H9 (cell line): ENCODE data around the gene TRHDE. TPM values are rescaled to one million over a fixed set of nuclear protein-coding genes. Genes with fewer than 3 reads are reported as not detected.

Source experiments
- DNase-seq: peaks from one replicate; pipeline ENCODE4 v3.0.0-alpha.2; 2017
- H2AFZ ChIP-seq: one replicate; pipeline ENCODE4 v1.6.1; 2013; ENCODE audit warnings: mild to moderate bottlenecking, low read length, control low read depth, moderate library complexity
- H2AK5ac ChIP-seq: 2 replicates; pipeline ENCODE4 v1.6.1; 2013; ENCODE audit warnings: low read length, control low read depth, mixed read lengths; ENCODE audit not compliant: insufficient read length
- H2BK120ac ChIP-seq: one replicate; pipeline ENCODE4 v1.6.1; 2013; ENCODE audit warnings: low read depth, mild to moderate bottlenecking, low read length, control low read depth, inconsistent platforms; ENCODE audit not compliant: poor library complexity, severe bottlenecking
- H2BK12ac ChIP-seq: 2 replicates; pipeline ENCODE4 v1.6.1; 2013; ENCODE audit warnings: low read length, control low read depth, mixed read lengths, low read depth; ENCODE audit not compliant: insufficient read length
- H2BK15ac ChIP-seq: 2 replicates; pipeline ENCODE4 v1.6.1; 2013; ENCODE audit warnings: low read depth, low read length, control low read depth
- H2BK20ac ChIP-seq: one replicate; pipeline ENCODE4 v1.6.1; 2013; ENCODE audit warnings: low read depth, mild to moderate bottlenecking, low read length, control low read depth, inconsistent platforms; ENCODE audit not compliant: poor library complexity, severe bottlenecking
- H2BK5ac ChIP-seq: 2 replicates; pipeline ENCODE4 v1.6.1; 2013; ENCODE audit warnings: low read length, control low read depth, mixed read lengths; ENCODE audit not compliant: insufficient read length
- H3K14ac ChIP-seq: 2 replicates; pipeline ENCODE4 v1.6.1; 2013; ENCODE audit warnings: low read length, control low read depth; ENCODE audit not compliant: insufficient read depth
- H3K18ac ChIP-seq: 2 replicates; pipeline ENCODE4 v1.6.1; 2013; ENCODE audit warnings: low read depth, mild to moderate bottlenecking, mixed read lengths, low read length, control low read depth; ENCODE audit not compliant: insufficient read length
- H3K23ac ChIP-seq: 2 replicates; pipeline ENCODE4 v1.6.1; 2013; ENCODE audit warnings: low read length, control low read depth, mixed read lengths, low read depth; ENCODE audit not compliant: insufficient read length
- H3K23me2 ChIP-seq: 2 replicates; pipeline ENCODE4 v1.6.1; 2013; ENCODE audit warnings: low read depth, mild to moderate bottlenecking, mixed read lengths, low read length, control low read depth; ENCODE audit not compliant: insufficient read length, poor library complexity, severe bottlenecking
- H3K27ac ChIP-seq: 2 replicates; pipeline ENCODE4 v1.5.1; 2013; ENCODE audit warnings: low read length, control low read depth, mixed read lengths, low read depth; ENCODE audit not compliant: insufficient read length
- H3K27me3 ChIP-seq: 2 replicates; pipeline ENCODE4 v1.6.1; 2013; ENCODE audit warnings: low read length, control low read depth, inconsistent platforms; ENCODE audit not compliant: insufficient read depth
- H3K4ac ChIP-seq: 2 replicates; pipeline ENCODE4 v1.6.1; 2013; ENCODE audit warnings: low read depth, mild to moderate bottlenecking, control low read depth, inconsistent platforms, low read length, moderate library complexity
- H3K4me1 ChIP-seq: 2 replicates; pipeline ENCODE4 v1.6.1; 2013; ENCODE audit warnings: low read length, control low read depth, inconsistent platforms; ENCODE audit not compliant: insufficient read depth
- H3K4me2 ChIP-seq: 2 replicates; pipeline ENCODE4 v1.6.1; 2013; ENCODE audit warnings: low read length, control low read depth, mixed read lengths; ENCODE audit not compliant: insufficient read length, insufficient read depth
- H3K56ac ChIP-seq: 2 replicates; pipeline ENCODE4 v1.6.1; 2013; ENCODE audit warnings: low read depth, mild to moderate bottlenecking, mixed read lengths, low read length, control low read depth; ENCODE audit not compliant: insufficient read length
- H3K79me1 ChIP-seq: 2 replicates; pipeline ENCODE4 v1.6.1; 2013; ENCODE audit warnings: low read depth, mild to moderate bottlenecking, moderate library complexity, low read length, control low read depth, inconsistent platforms; ENCODE audit not compliant: insufficient read depth, poor library complexity, severe bottlenecking
- H3K79me2 ChIP-seq: 2 replicates; pipeline ENCODE4 v1.6.1; 2013; ENCODE audit warnings: low read length, control low read depth, inconsistent platforms; ENCODE audit not compliant: insufficient read depth
- H3K9ac ChIP-seq: 2 replicates; pipeline ENCODE4 v1.6.1; 2013; ENCODE audit warnings: low read length, control low read depth, mixed read lengths; ENCODE audit not compliant: insufficient read length; ENCODE audit errors: extremely low read depth
- H3K9me3 ChIP-seq: one replicate; pipeline ENCODE4 v1.6.1; 2013; ENCODE audit warnings: low read depth, low read length, inconsistent platforms; ENCODE audit not compliant: control insufficient read depth
- H3T11ph ChIP-seq: one replicate; pipeline ENCODE4 v1.6.1; 2013; ENCODE audit warnings: mild to moderate bottlenecking, low read length, control low read depth, inconsistent platforms
- H4K20me1 ChIP-seq: one replicate; pipeline ENCODE4 v1.6.1; 2013; ENCODE audit not compliant: control insufficient read depth, insufficient read length, insufficient read depth
- H4K5ac ChIP-seq: 2 replicates; pipeline ENCODE4 v1.6.1; 2013; ENCODE audit warnings: low read depth, mild to moderate bottlenecking, mixed read lengths, low read length, control low read depth; ENCODE audit not compliant: insufficient read length
- H4K8ac ChIP-seq: replicated peaks from 2 replicates; pipeline ENCODE4 v1.6.1; 2013; ENCODE audit warnings: low read length, control low read depth, mixed read lengths, low read depth; ENCODE audit not compliant: insufficient read length
- H4K91ac ChIP-seq: 2 replicates; pipeline ENCODE4 v1.6.1; 2013; ENCODE audit warnings: low read depth, mild to moderate bottlenecking, moderate library complexity, mixed read lengths, low read length, control low read depth; ENCODE audit not compliant: insufficient read length
- H3K27ac Mint-ChIP-seq, 3 experiments: 2 replicates in 2 of 3; 3 replicates in 1 of 3; pipeline ENCODE4 v1.8.0; 2020 to 2021; ENCODE audit warnings: mixed read lengths in 3 of 3, mild to moderate bottlenecking in 1 of 3, moderate library complexity in 1 of 3
- H3K27me3 Mint-ChIP-seq: 2 replicates; pipeline ENCODE4 v1.8.0; 2021; ENCODE audit warnings: low read depth, mild to moderate bottlenecking, moderate library complexity, mixed read lengths
- H3K36me3 Mint-ChIP-seq, 3 experiments: 2 replicates in 2 of 3; 3 replicates in 1 of 3; pipeline ENCODE4 v1.8.0; 2020 to 2021; ENCODE audit warnings: low read depth in 3 of 3, mixed read lengths in 3 of 3; ENCODE audit not compliant: insufficient read depth in 1 of 3
- H3K4me1 Mint-ChIP-seq, 2 experiments: 2 replicates each; pipeline ENCODE4 v1.8.0; 2020; ENCODE audit warnings: mixed read lengths in 2 of 2
- H3K4me3 Mint-ChIP-seq, 2 experiments: 2 replicates in 1 of 2; 3 replicates in 1 of 2; pipeline ENCODE4 v1.8.0; 2020 to 2021; ENCODE audit warnings: mild to moderate bottlenecking in 2 of 2, mixed read lengths in 2 of 2, moderate library complexity in 1 of 2
- H3K9me3 Mint-ChIP-seq, 2 experiments: 2 replicates in 1 of 2; 3 replicates in 1 of 2; pipeline ENCODE4 v1.8.0; 2020; ENCODE audit warnings: mild to moderate bottlenecking in 2 of 2, mixed read lengths in 2 of 2, moderate library complexity in 1 of 2
- CTCF ChIP-seq: fragments of 200-600 bp; sonication (generic); conservative IDR thresholded peaks from 3 replicates; pipeline ENCODE4 v1.8.0; 2021; ENCODE audit warnings: antibody characterized with exemption, mild to moderate bottlenecking
- whole genome bisulfite sequencing: extraction: QIAGEN DNeasy Blood & Tissue Kit; methylation state at CpG from one replicate; pipeline ENCODE4 v1.1.7; 2013; ENCODE audit warnings: missing lambda C conversion rate, low lambda C conversion rate, mixed read lengths; ENCODE audit not compliant: insufficient read length; ENCODE audit errors: extremely low coverage; 5-methylcytosine and 5-hydroxymethylcytosine counted together
- total RNA-seq: library from RNA; stranded (reverse); gene quantifications from 2 replicates; pipeline ENCODE4 v1.2.1, GENCODE V29; 2021

Gene TRHDE
- total RNA-seq, 1 experiment from 2014 or later, result 1.0 TPM

GRCh38 chr12:72242946-72243345 lies 29.2 kb upstream of the TRHDE start:
- Histone ChIP-seq H4K5ac (no peak overlapping the region), H2BK15ac (no peak overlapping the region), H3K4me2 (no peak overlapping the region), H2BK5ac (no peak overlapping the region), H2BK20ac (no peak overlapping the region), H2AFZ (no peak overlapping the region), H3K23me2 (no peaks in the 10 kb centered on the region), H2AK5ac (no peak overlapping the region), H3K14ac (no peak overlapping the region), H3K4ac (no peak overlapping the region), H3K4me1 (no peaks in the 10 kb centered on the region), H3K79me2 (no peaks in the 10 kb centered on the region), H2BK120ac (no peak overlapping the region), H2BK12ac (no peak overlapping the region), H3K18ac (no peak overlapping the region), H4K20me1 (no peaks in the 10 kb centered on the region), H3T11ph (no peak overlapping the region), H4K91ac (no peak overlapping the region), H3K9ac (no peak overlapping the region), H3K23ac (no peak overlapping the region), H3K79me1 (no peaks in the 10 kb centered on the region), H3K56ac (no peak overlapping the region), H3K9me3 (no peaks in the 10 kb centered on the region), H4K8ac (no peak overlapping the region), H3K27me3 (no peaks in the 10 kb centered on the region), H3K27ac (no peak overlapping the region)
- peaks cover 0 to 3% of the 10 kb centered on the region in 2 experiments; a peak in 2 of 5 replicates for H3K9me3 Mint-ChIP-seq
- H3K36me3 Mint-ChIP-seq, result no peaks in the 10 kb centered on the region; a peak in 1 of 7 replicates
- no peaks in the 10 kb centered on the region for H3K4me1 Mint-ChIP-seq
- no peaks in the 10 kb centered on the region for H3K27me3 Mint-ChIP-seq
- WGBS, result no CpG with 5 or more reads among the region's 2 CpGs
- TF ChIP-seq CTCF, result no peak
- H3K27ac Mint-ChIP-seq, result no peak overlapping the region
- no peak overlapping the region for H3K4me3 Mint-ChIP-seq
- no peak for DNase-seq
